GM12878 (cell line): ENCODE data around the gene DCDC1. TPM values are rescaled to one million over a fixed set of nuclear protein-coding genes. Genes with fewer than 3 reads are reported as not detected.

Experiments used
- ATAC-seq: fragments of 200-7000 bp; cut with Tn5 transposase; 3 replicates; pipeline ENCODE4 v1.9.1; 2020; ENCODE audit warnings: mild to moderate bottlenecking, moderate library complexity
- BruUV-seq: library from RNA; stranded (reverse); fragments of 400-500 nt; replicated peaks from 2 replicates; lab custom pipeline; 2021; lab: Mats Ljungman, UMichigan
- CTCF ChIA-PET: fragments of 300-600 bp; sonication (Branson Sonifier 250); formaldehyde crosslinking; extraction: SDS; loops from one replicate; lab custom pipeline; 2021; ENCODE audit warnings: inconsistent platforms; lab: Yijun Ruan, JAX
- POLR2A ChIA-PET: fragments of 350-600 bp; formaldehyde crosslinking; extraction: SDS; loops from one replicate; lab custom pipeline; 2021; ENCODE audit warnings: inconsistent platforms; lab: Charles Lee
- RAD21 ChIA-PET: fragments of 300-600 bp; sonication (Branson Sonifier 250); formaldehyde crosslinking; loops from one replicate; lab custom pipeline; 2023; ENCODE audit warnings: antibody characterized with exemption; ENCODE audit not compliant: unreplicated experiment; lab: Charles Lee
- SMC1A ChIA-PET: fragments of 300-600 bp; sonication (Branson Sonifier 250); formaldehyde crosslinking; loops from one replicate; lab custom pipeline; 2023; ENCODE audit not compliant: unreplicated experiment, uncharacterized antibody; lab: Charles Lee
- DNase-seq: peaks from one replicate; pipeline ENCODE4 v3.0.0-alpha.2; 2011; ENCODE audit warnings: low read depth, low spot score
- FAIRE-seq: peaks from 3 replicates; lab custom pipeline; 2011; peaks lifted over from hg19 to GRCh38; lab: Jason Lieb, UNC
- H2AFZ ChIP-seq: 2 replicates; pipeline ENCODE4 v1.6.0; 2011; ENCODE audit warnings: low read depth, low read length, control low read depth; ENCODE audit not compliant: control insufficient read depth
- H3K27ac ChIP-seq: 2 replicates; pipeline ENCODE4 v1.5.1; 2011; ENCODE audit warnings: control low read depth; ENCODE audit not compliant: control insufficient read depth, insufficient read depth
- H3K27me3 ChIP-seq, 2 experiments: replicated peaks in 1 of 2; 2 replicates each; pipeline versions ENCODE4 v1.6.0 to v1.6.1; 2011; ENCODE audit warnings: low read length in 1 of 2; ENCODE audit not compliant: control insufficient read depth in 2 of 2, insufficient read depth in 2 of 2
- H3K36me3 ChIP-seq, 2 experiments: 2 replicates each; pipeline ENCODE4 v1.5.1; 2011; ENCODE audit warnings: low read length in 1 of 2; ENCODE audit not compliant: control insufficient read depth in 2 of 2, insufficient read depth in 2 of 2
- H3K4me1 ChIP-seq: 2 replicates; pipeline ENCODE4 v1.6.1; 2011; ENCODE audit warnings: mild to moderate bottlenecking, low read length, moderate library complexity, mixed read lengths; ENCODE audit not compliant: control insufficient read depth, insufficient read depth
- H3K4me2 ChIP-seq: 2 replicates; pipeline ENCODE4 v1.6.0; 2011; ENCODE audit warnings: control low read depth; ENCODE audit not compliant: control insufficient read depth, insufficient read depth
- H3K4me3 ChIP-seq: fragments of 200-600 bp; sonication (generic); 2 replicates; pipeline ENCODE4 v1.5.1; 2016
- H3K79me2 ChIP-seq: 2 replicates; pipeline ENCODE4 v1.6.0; 2011; ENCODE audit warnings: low read length; ENCODE audit not compliant: control insufficient read depth, insufficient read depth
- H3K9ac ChIP-seq: 2 replicates; pipeline ENCODE4 v1.8.0; 2011; ENCODE audit warnings: low read length, control low read depth, mixed read lengths; ENCODE audit not compliant: control insufficient read depth, insufficient read depth
- H3K9me3 ChIP-seq: replicated peaks from 3 replicates; pipeline ENCODE4 v1.5.1; 2011; ENCODE audit warnings: mild to moderate bottlenecking, low read length; ENCODE audit not compliant: control insufficient read depth, insufficient read depth
- H4K20me1 ChIP-seq: 2 replicates; pipeline ENCODE4 v1.6.0; 2011; ENCODE audit not compliant: control insufficient read depth, insufficient read depth
- EZH2 ChIP-seq: IDR thresholded peaks from 2 replicates; pipeline ENCODE4 v1.6.1; 2012; ENCODE audit warnings: low read depth, mild to moderate bottlenecking, control low read depth, inconsistent platforms, low read length, borderline replicate concordance; ENCODE audit not compliant: control insufficient read depth
- HCFC1 ChIP-seq: fragments of 150-350 bp; IDR thresholded peaks from 2 replicates; pipeline ENCODE4 v1.6.1; 2014; ENCODE audit warnings: low read length
- HDAC2 ChIP-seq: fragments of 200-600 bp; sonication (generic); IDR thresholded peaks from 2 replicates; pipeline ENCODE4 v1.6.1; 2017
- MTA3 ChIP-seq: IDR thresholded peaks from 2 replicates; pipeline ENCODE4 v1.6.1; 2012; ENCODE audit warnings: low read length, inconsistent platforms, borderline replicate concordance
- NFYA ChIP-seq: IDR thresholded peaks from 2 replicates; pipeline ENCODE4 v1.6.1; 2011; ENCODE audit warnings: low read depth, mild to moderate bottlenecking, low read length, improper control_type of control experiment, borderline replicate concordance
- NR2C1 ChIP-seq: fragments of 450-650 bp; IDR thresholded peaks from 2 replicates; pipeline ENCODE4 v1.6.1; 2017; ENCODE audit warnings: antibody characterized with exemption, mild to moderate bottlenecking, moderate library complexity
- REST ChIP-seq: IDR thresholded peaks from 2 replicates; pipeline ENCODE4 v1.6.1; 2012; ENCODE audit warnings: mild to moderate bottlenecking, low read depth, low read length
- TARDBP ChIP-seq: IDR thresholded peaks from 2 replicates; pipeline ENCODE4 v1.6.1; 2016; ENCODE audit warnings: borderline replicate concordance
- TCF12 ChIP-seq: IDR thresholded peaks from 2 replicates; pipeline ENCODE4 v1.6.1; 2011; ENCODE audit warnings: low read depth, mild to moderate bottlenecking, low read length
- ZNF217 ChIP-seq: fragments of 450-650 bp; IDR thresholded peaks from 2 replicates; pipeline ENCODE4 v1.6.1; 2017; ENCODE audit warnings: antibody characterized with exemption, mild to moderate bottlenecking
- WGBS: methylation state at CpG from one replicate; pipeline ENCODE4 v1.1.6; 2016; ENCODE audit warnings: low lambda C conversion rate; ENCODE audit not compliant: insufficient replicate concordance, insufficient coverage; ENCODE audit errors: missing lambda C conversion rate; 5-methylcytosine and 5-hydroxymethylcytosine counted together
- in situ Hi-C: fragments of 300-500 bp; cut with MboI; formaldehyde crosslinking; loops from 9 replicates; pipeline ENCODE4 v1.14.3; 2018; ENCODE audit warnings: mixed read lengths
- intact Hi-C: fragments of 100-400 bp; cut with micrococcal nuclease; formaldehyde crosslinking; loops from one replicate; pipeline ENCODE4 v1.14.2; 2022; ENCODE audit not compliant: unreplicated experiment
- polyA plus RNA-seq, 11 experiments: library from polyadenylated mRNA; depleted of rRNA in 4 of 11; unstranded in 6 of 11; stranded (reverse) in 5 of 11; fragments of >200 nt; fragmentation: Nextera tagmentation in 4 of 11; fragmentation: Illumina TruSeq in 1 of 11; extraction: Ambion mirVana in 4 of 11; extraction: Trizol in 1 of 11; gene quantifications; 1 replicate in 1 of 11; 2 replicates in 10 of 11; pipeline versions ENCODE4 v1.2.1 to v1.2.3, GENCODE V29; 2011 to 2016; ENCODE audit warnings: inconsistent platforms in 2 of 11, missing spikeins in 2 of 11, low read depth in 1 of 11
- total RNA-seq, 4 experiments: library from RNA; depleted of rRNA in 3 of 4; stranded (reverse); fragments of >200 nt in 3 of 4; fragmentation: Illumina TruSeq in 1 of 4; extraction: Trizol in 1 of 4; gene quantifications; 2 replicates each; pipeline versions ENCODE4 v1.2.1 to v1.2.3, GENCODE V29; 2013 to 2021
- TF ChIP-seq, protein P1 (sequence below): fragments of 450-650 bp; IDR thresholded peaks from 2 replicates; pipeline ENCODE4 v1.6.1; 2016; ENCODE audit warnings: mild to moderate bottlenecking, moderate library complexity, borderline replicate concordance
- TF ChIP-seq, protein P2 (sequence below): IDR thresholded peaks from 2 replicates; pipeline ENCODE4 v1.6.1; 2012; ENCODE audit warnings: low read depth, low read length, improper control_type of control experiment

DCDC1 gene
- total and polyA plus RNA-seq, 10 of the 15 experiments (the other 5 are each of a cell fraction or from before 2014, with no cell fraction given): not detected

GRCh38 chr11:31375879-31376278 is 6.3 kb upstream of the DCDC1 start:
- Histone ChIP-seq H3K27me3 (no peaks in the 10 kb centered on the region), H3K4me2 (no peak overlapping the region), H3K9ac (no peak overlapping the region), H4K20me1 (no peaks in the 10 kb centered on the region), H3K27ac (no peak overlapping the region), H2AFZ (no peak overlapping the region), H3K9me3 (no peaks in the 10 kb centered on the region), H3K4me3 (0 out of 2 replicates have a peak overlapping the region, but pooled peaks have one; percentile 0), H3K79me2 (no peaks in the 10 kb centered on the region; the same call in none of the 2 replicates), H3K4me1 (no peaks in the 10 kb centered on the region), H3K36me3 (no peaks in the 10 kb centered on the region)
- FAIRE-seq (no peak), ATAC-seq (no peak), DNase-seq (no peak)
- BruUV-seq: no TSS peak
- intact Hi-C loops (no loop called here), in situ Hi-C loops (no loop called here)
- ChIA-PET POLR2A (no interaction called here), CTCF (no interaction called here), SMC1A (no interaction called here), RAD21 (no interaction called here)
- WGBS: 100% methylated on average over 5 of the region's 5 CpGs
- no peak for TF ChIP-seq REST
- TF ChIP-seq NFYA: no peak
- TF ChIP-seq HCFC1: no peak
- TF ChIP-seq ZNF217: no peak
- TF ChIP-seq MTA3: no peak
- TF ChIP-seq TCF12: no peak
- TF ChIP-seq, protein P1, sequence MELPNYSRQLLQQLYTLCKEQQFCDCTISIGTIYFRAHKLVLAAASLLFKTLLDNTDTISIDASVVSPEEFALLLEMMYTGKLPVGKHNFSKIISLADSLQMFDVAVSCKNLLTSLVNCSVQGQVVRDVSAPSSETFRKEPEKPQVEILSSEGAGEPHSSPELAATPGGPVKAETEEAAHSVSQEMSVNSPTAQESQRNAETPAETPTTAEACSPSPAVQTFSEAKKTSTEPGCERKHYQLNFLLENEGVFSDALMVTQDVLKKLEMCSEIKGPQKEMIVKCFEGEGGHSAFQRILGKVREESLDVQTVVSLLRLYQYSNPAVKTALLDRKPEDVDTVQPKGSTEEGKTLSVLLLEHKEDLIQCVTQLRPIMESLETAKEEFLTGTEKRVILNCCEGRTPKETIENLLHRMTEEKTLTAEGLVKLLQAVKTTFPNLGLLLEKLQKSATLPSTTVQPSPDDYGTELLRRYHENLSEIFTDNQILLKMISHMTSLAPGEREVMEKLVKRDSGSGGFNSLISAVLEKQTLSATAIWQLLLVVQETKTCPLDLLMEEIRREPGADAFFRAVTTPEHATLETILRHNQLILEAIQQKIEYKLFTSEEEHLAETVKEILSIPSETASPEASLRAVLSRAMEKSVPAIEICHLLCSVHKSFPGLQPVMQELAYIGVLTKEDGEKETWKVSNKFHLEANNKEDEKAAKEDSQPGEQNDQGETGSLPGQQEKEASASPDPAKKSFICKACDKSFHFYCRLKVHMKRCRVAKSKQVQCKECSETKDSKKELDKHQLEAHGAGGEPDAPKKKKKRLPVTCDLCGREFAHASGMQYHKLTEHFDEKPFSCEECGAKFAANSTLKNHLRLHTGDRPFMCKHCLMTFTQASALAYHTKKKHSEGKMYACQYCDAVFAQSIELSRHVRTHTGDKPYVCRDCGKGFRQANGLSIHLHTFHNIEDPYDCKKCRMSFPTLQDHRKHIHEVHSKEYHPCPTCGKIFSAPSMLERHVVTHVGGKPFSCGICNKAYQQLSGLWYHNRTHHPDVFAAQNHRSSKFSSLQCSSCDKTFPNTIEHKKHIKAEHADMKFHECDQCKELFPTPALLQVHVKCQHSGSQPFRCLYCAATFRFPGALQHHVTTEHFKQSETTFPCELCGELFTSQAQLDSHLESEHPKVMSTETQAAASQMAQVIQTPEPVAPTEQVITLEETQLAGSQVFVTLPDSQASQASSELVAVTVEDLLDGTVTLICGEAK: no peak
- TF ChIP-seq NR2C1: no peak
- TF ChIP-seq, protein P2, sequence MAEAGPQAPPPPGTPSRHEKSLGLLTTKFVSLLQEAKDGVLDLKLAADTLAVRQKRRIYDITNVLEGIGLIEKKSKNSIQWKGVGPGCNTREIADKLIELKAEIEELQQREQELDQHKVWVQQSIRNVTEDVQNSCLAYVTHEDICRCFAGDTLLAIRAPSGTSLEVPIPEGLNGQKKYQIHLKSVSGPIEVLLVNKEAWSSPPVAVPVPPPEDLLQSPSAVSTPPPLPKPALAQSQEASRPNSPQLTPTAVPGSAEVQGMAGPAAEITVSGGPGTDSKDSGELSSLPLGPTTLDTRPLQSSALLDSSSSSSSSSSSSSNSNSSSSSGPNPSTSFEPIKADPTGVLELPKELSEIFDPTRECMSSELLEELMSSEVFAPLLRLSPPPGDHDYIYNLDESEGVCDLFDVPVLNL: no peak
- no peak for TF ChIP-seq TARDBP
- TF ChIP-seq EZH2: no peak
- no peak for TF ChIP-seq HDAC2
